Panc1 (cell line): ENCODE results near the gene AP3B1. TPM values are rescaled to one million over a fixed set of nuclear protein-coding genes. Genes with fewer than 3 reads are reported as not detected.

ENCODE experiments used
- ATAC-seq: fragments of 200-7000 bp; cut with Tn5 transposase; 2 replicates; pipeline ENCODE4 v1.9.1; 2020; ENCODE audit warnings: mild to moderate bottlenecking, moderate library complexity
- BruUV-seq: library from RNA; stranded (reverse); fragments of 400-500 nt; replicated peaks from 2 replicates; lab custom pipeline; 2021; lab: Mats Ljungman, UMichigan
- CTCF ChIA-PET: fragments of 300-600 bp; sonication (Branson Sonifier 250); formaldehyde crosslinking; loops from one replicate; lab custom pipeline; 2022; ENCODE audit warnings: antibody characterized with exemption; lab: Charles Lee
- POLR2A ChIA-PET: fragments of 300-600 bp; sonication (Branson Sonifier 250); formaldehyde crosslinking; loops from one replicate; lab custom pipeline; 2022; ENCODE audit warnings: antibody characterized with exemption; lab: Charles Lee
- DNase-seq: peaks from one replicate; pipeline ENCODE4 v3.0.0-alpha.2; 2010; ENCODE audit warnings: low read depth, low spot score
- H3K27ac ChIP-seq: 2 replicates; pipeline ENCODE4 v1.5.1; 2011; ENCODE audit warnings: mild to moderate bottlenecking, low read length, inconsistent platforms
- H3K27me3 ChIP-seq: fragments of 200-500 bp; sonication (Bioruptor generic); 2 replicates; pipeline ENCODE4 v1.6.0; 2014; ENCODE audit warnings: low read length, inconsistent platforms; ENCODE audit not compliant: control insufficient read depth, insufficient read depth
- H3K36me3 ChIP-seq: fragments of 200-500 bp; sonication (Bioruptor generic); 2 replicates; pipeline ENCODE4 v1.5.1; 2014; ENCODE audit warnings: inconsistent platforms, mild to moderate bottlenecking, low read length, moderate library complexity; ENCODE audit not compliant: control insufficient read depth, insufficient read depth
- H3K4me1 ChIP-seq: 2 replicates; pipeline ENCODE4 v1.5.1; 2011; ENCODE audit warnings: inconsistent platforms, mild to moderate bottlenecking, low read length, moderate library complexity; ENCODE audit not compliant: control insufficient read depth, insufficient read depth
- H3K4me3 ChIP-seq, 2 experiments: 2 replicates each; pipeline ENCODE4 v1.5.1; 2011 to 2012; ENCODE audit warnings: low read depth in 2 of 2, low read length in 2 of 2, mild to moderate bottlenecking in 2 of 2, inconsistent platforms in 1 of 2, moderate library complexity in 1 of 2
- H3K9me3 ChIP-seq: fragments of 200-500 bp; sonication (Bioruptor generic); 2 replicates; pipeline ENCODE4 v1.5.1; 2014; ENCODE audit warnings: low read depth, mild to moderate bottlenecking, inconsistent platforms, low read length, moderate library complexity; ENCODE audit not compliant: control insufficient read depth, insufficient read depth
- POLR2AphosphoS5 ChIP-seq: IDR thresholded peaks from 2 replicates; pipeline ENCODE4 v1.6.1; 2012; ENCODE audit warnings: mild to moderate bottlenecking, low read depth, low read length, moderate library complexity
- SIN3A ChIP-seq: IDR thresholded peaks from 2 replicates; pipeline ENCODE4 v1.6.1; 2012; ENCODE audit warnings: low read depth, mild to moderate bottlenecking, low read length, moderate library complexity, borderline replicate concordance; ENCODE audit not compliant: insufficient read depth
- TCF7L2 ChIP-seq: IDR thresholded peaks from 2 replicates; pipeline ENCODE4 v1.6.1; 2011; ENCODE audit warnings: mild to moderate bottlenecking, low read depth, low read length, inconsistent platforms
- in situ Hi-C: cut with HindIII; loops from 2 replicates; pipeline ENCODE4 v1.10.0; 2016; ENCODE audit warnings: low sequenced_read_pairs, low pct_unique_long_range_greater_than_20kb
- intact Hi-C: fragments of 100-400 bp; cut with micrococcal nuclease; formaldehyde crosslinking; loops from one replicate; pipeline ENCODE4 v1.10.0; 2022; ENCODE audit not compliant: unreplicated experiment
- total RNA-seq: library from RNA; stranded (reverse); gene quantifications from one replicate; pipeline ENCODE4 v1.2.1, GENCODE V29; 2021; ENCODE audit not compliant: unreplicated experiment
- TF ChIP-seq, protein P1 (sequence below), 2 experiments: IDR thresholded peaks; 2 replicates each; pipeline ENCODE4 v1.6.1; 2011 to 2012; ENCODE audit warnings: low read depth in 2 of 2, control low read depth in 1 of 2, low read length in 1 of 2, mild to moderate bottlenecking in 1 of 2, moderate library complexity in 1 of 2; ENCODE audit not compliant: insufficient read depth in 1 of 2
- TF ChIP-seq, protein P2 (sequence below): fragments of 450-650 bp; IDR thresholded peaks from 2 replicates; pipeline ENCODE4 v1.5.1; 2017; ENCODE audit warnings: mild to moderate bottlenecking

The AP3B1 gene
- total RNA-seq, 1 experiment from 2014 or later = 55.4 TPM

DNA sequence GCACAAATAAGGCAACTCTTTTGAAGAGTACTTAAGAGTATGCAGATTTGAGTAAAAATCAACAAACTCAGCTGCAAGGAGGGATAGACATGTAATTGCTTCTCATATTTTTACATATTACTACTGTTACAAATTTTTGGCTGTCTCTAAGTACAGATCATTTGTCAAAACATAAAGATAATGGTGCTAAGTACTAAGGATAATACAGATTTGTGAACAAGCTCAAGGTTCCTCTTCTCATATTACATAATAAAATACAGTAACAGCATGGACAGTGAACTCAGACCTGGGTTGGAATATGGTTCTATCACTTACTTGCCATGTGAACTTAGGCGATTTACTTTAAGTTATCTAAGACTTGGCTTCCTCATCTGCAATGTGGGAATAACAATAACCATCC is 168.0 kb downstream of the AP3B1 start:
- no peak overlapping the region for H3K4me3 ChIP-seq
- TF ChIP-seq POLR2AphosphoS5 = no peak
- no peak for TF ChIP-seq TCF7L2
- no peak for TF ChIP-seq SIN3A
- TF ChIP-seq, protein P1, sequence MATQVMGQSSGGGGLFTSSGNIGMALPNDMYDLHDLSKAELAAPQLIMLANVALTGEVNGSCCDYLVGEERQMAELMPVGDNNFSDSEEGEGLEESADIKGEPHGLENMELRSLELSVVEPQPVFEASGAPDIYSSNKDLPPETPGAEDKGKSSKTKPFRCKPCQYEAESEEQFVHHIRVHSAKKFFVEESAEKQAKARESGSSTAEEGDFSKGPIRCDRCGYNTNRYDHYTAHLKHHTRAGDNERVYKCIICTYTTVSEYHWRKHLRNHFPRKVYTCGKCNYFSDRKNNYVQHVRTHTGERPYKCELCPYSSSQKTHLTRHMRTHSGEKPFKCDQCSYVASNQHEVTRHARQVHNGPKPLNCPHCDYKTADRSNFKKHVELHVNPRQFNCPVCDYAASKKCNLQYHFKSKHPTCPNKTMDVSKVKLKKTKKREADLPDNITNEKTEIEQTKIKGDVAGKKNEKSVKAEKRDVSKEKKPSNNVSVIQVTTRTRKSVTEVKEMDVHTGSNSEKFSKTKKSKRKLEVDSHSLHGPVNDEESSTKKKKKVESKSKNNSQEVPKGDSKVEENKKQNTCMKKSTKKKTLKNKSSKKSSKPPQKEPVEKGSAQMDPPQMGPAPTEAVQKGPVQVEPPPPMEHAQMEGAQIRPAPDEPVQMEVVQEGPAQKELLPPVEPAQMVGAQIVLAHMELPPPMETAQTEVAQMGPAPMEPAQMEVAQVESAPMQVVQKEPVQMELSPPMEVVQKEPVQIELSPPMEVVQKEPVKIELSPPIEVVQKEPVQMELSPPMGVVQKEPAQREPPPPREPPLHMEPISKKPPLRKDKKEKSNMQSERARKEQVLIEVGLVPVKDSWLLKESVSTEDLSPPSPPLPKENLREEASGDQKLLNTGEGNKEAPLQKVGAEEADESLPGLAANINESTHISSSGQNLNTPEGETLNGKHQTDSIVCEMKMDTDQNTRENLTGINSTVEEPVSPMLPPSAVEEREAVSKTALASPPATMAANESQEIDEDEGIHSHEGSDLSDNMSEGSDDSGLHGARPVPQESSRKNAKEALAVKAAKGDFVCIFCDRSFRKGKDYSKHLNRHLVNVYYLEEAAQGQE (IDR thresholded peaks at IDR 0.05; ENCODE audit: insufficient read depth in 1 of 2, low read depth in 2 of 2, low read length in 1 of 2) = no peak
- TF ChIP-seq, protein P2, sequence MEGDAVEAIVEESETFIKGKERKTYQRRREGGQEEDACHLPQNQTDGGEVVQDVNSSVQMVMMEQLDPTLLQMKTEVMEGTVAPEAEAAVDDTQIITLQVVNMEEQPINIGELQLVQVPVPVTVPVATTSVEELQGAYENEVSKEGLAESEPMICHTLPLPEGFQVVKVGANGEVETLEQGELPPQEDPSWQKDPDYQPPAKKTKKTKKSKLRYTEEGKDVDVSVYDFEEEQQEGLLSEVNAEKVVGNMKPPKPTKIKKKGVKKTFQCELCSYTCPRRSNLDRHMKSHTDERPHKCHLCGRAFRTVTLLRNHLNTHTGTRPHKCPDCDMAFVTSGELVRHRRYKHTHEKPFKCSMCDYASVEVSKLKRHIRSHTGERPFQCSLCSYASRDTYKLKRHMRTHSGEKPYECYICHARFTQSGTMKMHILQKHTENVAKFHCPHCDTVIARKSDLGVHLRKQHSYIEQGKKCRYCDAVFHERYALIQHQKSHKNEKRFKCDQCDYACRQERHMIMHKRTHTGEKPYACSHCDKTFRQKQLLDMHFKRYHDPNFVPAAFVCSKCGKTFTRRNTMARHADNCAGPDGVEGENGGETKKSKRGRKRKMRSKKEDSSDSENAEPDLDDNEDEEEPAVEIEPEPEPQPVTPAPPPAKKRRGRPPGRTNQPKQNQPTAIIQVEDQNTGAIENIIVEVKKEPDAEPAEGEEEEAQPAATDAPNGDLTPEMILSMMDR = no peak
- BruUV-seq = no TSS peak
- H3K27me3 ChIP-seq = no peaks in the 10 kb centered on the region
- H3K9me3 ChIP-seq = no peaks in the 10 kb centered on the region
- ATAC-seq (no peak), DNase-seq (no peak)
- no peaks in the 10 kb centered on the region; the same call in 1 of the 2 replicates for H3K36me3 ChIP-seq
- in situ Hi-C loops = no loop called here
- intact Hi-C loops = no loop called here
- ChIA-PET CTCF (interaction anchor here (0.6 kb wide), 1 partner anchor 11 kb away, joined by 6 read pairs; no protein-coding TSS in a partner anchor), POLR2A (no interaction called here)
- H3K4me1 ChIP-seq = no peaks in the 10 kb centered on the region
- H3K27ac ChIP-seq = no peak overlapping the region

DNA sequence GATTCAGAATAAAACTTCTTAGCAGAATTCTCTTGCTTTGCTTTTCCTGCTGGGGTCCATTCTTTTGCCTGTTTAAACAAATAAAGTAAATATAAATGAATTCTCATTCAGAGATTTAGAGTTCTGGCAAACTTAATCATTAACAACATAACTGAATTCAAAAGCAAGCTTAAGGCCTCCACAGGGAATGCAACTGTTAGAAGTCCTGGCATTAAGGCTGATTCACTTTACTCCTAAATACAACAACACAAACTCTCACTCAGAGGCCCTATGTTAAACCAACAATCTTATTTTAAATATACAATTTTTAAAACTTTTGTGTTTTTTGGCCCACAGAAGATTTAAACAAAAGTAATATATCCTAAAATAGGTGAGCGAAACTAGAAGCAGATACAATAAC is 178.3 kb downstream of the AP3B1 start:
- H3K27me3 ChIP-seq = no peaks in the 10 kb centered on the region
- ChIA-PET CTCF (interaction anchor here (0.6 kb wide), 1 partner anchor 10 kb away, joined by 6 read pairs; no protein-coding TSS in a partner anchor), POLR2A (no interaction called here)
- intact Hi-C loops = no loop called here
- no peak overlapping the region for H3K4me3 ChIP-seq
- H3K4me1 ChIP-seq = no peaks in the 10 kb centered on the region
- H3K36me3 ChIP-seq = peaks cover 14% of the 10 kb centered on the region
- TF ChIP-seq SIN3A (no peak), POLR2AphosphoS5 (no peak)
- TF ChIP-seq, protein P2 = no peak
- no peak for ATAC-seq
- no peaks in the 10 kb centered on the region for H3K9me3 ChIP-seq
- in situ Hi-C loops = no loop called here
- H3K27ac ChIP-seq = no peak overlapping the region
- BruUV-seq = no TSS peak
- no peak for DNase-seq
